ENCODE results near the gene TM9SF3.
"Not testable (repeated sequence)": the region's sequence is repeated elsewhere in the genome, so short reads cannot be mapped to it uniquely, and the experiment has no call there.

The TM9SF3 gene

DNA sequence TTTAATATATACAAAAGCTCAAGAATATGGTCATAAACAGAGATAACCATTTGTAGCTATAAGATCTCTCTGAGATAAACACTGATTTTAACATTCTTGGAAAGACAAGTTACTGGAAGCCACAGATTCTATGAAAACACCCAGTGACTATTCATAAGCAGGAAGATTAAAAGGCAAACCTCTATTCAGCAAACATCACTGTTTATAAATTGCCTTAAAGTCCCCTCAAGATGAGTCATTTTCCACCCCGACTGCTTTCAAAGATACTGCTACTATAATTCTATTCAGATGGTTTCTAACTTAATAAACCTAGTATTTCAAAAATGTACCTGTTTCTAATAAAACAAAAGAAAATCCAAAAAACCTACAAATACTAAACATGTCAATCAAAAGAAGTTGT lies 21.0 kb downstream of the TM9SF3 start:
- peak; percentile 23 for DNase-seq

DNA sequence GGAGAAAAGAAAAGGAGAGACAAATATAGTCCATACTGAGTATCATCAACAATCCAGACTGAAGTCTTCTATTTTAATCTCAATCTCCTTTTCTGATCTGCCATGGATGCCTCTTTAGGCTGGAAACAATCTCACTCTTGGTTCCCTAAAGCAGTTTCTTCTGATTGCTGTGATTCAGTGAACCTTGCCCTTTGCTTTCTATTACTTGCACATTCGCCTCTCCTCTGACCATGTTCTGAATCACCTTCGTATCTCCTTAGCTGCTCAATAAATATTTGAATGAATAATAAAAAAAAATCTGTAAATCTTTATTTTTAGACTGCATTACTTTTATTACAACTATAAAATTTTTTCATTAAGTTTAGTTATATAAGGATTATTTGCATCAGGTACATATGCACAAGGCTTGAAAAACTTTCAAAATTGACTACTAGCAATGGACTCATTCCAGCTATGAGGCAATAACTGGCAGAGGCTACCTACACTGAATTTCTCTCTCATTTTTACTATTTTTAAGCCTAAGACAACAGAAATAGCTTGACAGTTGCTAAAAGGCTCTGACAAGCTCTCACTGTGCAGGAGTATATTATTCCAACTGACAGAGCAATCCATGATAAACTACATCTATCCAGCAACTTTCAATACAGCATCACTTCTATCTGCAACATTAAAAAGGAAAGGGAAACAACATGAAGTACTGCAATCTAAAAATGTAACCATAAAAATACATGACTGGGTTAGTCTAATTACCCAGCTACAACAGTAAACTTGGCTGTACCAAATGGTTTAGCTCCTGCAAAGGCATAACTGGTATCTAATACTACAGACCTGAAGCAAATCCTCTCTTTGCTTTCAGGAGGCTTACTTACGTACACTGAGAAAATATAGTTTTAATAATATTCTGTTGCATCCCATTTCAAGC lies 25.6 kb downstream of the TM9SF3 start:
- DNase-seq: no peak

DNA sequence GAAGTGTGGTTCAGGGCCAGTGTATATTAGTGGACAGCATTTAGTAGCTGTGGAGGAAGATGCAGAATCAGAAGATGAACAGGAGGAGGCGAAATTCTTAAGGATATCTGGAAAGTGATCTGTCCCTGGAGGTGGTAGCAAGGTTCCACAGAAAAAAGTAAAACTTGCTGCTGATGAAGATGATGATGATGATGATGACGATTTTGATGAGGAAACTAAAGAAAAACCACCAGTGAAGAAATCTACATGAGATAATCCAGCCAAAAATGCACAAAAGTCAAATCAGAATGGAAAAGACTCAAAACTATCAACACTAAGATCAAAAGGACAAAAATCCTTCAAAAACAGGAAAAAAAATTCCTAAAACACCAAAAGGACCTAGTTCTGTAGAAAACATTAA lies 26.3 kb downstream of the TM9SF3 start:
- no peak for DNase-seq

DNA sequence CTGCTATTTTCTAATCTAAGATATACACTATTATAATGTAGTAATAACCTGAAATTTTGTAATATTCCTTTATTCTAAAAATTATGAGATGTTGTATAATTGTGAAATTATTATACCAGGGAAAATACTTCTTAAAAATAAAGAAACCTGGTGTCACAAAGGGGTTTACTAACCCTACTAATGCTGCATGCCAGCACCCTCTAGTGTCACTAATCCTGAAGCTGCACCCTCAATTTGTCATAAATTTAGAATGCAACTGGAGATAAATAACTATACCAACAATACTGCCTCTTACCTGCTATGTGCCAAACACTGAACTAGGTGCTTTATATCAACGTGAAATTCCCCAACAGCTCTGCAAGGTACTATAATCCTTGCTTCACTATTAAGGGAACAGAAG lies 30.8 kb downstream of the TM9SF3 start:
- no peak for DNase-seq

DNA sequence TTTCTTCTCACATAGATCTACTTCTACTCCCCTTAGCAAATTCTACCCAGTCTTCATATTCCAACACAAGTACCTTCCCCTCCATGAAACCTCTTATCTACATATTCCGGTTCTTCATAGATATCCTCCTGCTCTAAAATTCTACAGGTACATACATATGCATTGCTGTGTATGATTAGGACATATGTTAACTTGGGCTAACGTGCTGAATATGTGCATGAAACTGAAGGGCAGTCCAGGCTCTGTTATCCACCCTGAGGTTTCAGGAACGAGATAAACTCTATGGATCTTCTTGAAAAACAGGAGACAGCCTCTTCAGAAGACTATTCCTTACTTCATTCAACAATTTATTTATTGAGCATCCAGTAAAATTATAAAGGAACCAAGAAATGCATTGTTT lies 31.5 kb downstream of the TM9SF3 start:
- no peak for DNase-seq

DNA sequence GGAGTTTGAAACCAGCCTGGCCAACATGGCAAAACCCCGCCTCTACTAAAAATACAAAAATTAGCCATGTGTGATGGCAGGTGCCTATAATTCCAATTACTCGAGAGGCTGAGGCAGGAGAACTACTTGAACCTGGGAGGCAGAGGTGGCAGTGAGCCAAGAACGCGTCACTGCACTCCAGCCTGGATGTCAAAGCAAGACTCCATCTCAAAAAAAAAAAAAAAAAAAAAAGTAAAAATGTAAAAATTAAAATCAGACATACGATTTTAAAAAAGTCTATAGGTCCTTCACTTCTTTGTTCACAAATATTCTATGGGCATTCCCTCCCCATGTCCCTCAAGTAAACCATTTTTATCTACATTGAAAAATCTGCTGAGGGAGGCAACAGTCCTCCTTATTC lies 38.2 kb downstream of the TM9SF3 start:
- DNase-seq: no peak

DNA sequence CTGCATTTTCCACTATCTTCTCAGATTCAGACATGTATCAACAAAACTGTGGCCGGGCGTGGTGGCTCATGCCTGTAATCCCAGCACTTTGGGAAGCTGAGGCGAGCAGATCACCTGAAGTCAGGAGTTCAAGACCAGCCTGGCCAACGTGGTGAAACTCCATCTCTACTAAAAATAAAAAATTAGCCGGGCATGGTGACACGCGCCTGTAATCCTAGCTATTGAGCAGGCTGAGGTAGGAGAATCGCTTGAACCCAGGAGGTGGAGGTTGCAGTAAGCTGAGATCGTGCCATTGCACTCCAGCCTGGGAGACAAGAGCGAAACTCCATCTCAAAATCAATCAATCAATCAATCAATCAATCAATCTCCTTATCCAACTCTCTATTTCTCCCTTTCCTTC lies 41.3 kb downstream of the TM9SF3 start:
- not testable (repeated sequence) for DNase-seq

DNA sequence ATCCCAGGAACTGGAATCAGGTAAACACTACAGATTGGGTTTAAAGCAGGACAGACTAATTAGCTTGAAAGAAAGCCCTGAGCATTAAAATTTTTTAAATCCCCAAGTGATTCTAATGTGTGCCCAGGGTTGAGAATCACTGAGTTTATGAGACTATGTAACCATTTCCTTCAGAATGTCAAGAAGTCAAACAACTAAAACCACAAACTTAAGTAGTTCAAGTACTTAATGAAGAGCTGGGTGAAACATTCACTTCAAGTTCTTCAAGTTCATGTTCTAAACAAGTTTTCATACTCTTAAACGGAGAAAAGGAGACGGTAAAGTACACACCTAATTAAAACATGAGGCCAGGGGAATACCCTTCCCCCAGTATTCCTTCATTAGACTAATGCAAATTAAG lies 44.9 kb downstream of the TM9SF3 start:
- no peak for DNase-seq

DNA sequence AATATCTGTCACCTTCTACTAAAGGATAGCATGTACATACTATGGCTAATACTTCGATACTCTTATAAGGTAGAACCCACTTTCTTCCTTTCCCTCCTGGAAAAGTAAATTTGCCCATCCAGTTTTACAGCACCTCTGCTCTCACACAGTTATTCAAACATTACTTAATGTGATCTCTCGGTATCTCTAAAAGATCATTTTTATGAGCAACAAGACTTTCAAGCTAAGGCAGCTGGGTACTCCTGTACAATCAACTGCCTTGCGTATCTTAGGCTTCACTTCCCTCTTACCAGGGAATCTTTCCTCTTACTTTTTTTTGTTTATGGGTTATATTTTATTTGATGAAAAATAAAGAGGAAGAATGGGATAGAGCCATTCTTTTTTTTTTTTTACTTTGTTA lies 46.6 kb downstream of the TM9SF3 start:
- DNase-seq: no peak

DNA sequence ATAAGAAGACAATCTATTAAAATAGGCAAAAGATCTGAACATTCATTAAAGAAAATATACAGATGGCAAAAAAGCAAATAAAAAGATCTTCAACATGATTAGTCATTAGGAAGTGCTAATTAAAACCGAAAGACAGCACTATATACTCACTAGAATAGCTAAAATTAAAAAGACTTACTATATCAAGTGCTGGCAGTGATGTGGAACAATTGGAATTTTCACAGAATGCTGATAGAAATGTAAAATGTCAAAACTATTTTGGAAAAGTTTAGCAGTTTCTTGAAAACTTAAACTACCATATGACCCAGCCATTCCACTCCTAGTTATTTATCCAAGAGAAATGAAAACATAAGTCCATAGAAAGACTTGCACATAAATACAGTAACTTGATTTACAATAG lies 48.1 kb downstream of the TM9SF3 start:
- DNase-seq: no peak

DNA sequence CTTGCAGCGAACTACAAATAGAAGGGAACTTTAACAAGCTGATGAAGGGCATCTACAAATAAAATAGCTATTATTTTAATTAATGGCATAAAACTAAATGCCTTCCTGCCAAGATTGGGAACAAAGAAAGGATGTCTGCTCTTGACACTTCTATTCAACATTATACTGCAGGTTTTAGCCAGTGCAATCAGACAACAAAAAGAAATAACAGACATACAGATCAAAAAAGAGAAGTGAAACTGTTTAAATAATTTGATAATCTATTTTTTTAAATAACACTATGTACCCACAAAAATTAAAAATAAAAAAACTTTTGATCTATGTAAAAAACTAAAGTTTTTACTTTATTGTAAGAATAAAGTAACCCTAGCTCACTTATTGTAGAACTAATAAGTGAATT lies 50.7 kb downstream of the TM9SF3 start:
- DNase-seq: no peak

DNA sequence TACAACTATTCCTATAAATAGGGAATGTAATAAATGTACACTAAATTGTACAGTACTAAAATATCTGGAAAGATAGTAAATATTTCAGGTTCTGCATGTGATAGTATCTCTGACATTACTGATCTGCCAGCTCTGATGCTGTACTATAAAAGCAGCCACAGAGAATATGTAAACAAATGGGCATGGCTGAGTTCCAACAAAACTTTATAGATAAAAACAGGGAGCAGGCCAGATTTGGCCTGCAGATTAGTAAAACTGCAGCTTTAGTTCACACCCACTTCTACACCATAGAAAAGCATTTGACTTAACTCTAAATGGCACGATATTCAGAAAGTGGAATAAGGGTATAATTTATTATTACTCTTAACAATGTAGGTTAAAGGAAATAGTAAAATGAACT lies 54.3 kb downstream of the TM9SF3 start:
- no peak for DNase-seq

DNA sequence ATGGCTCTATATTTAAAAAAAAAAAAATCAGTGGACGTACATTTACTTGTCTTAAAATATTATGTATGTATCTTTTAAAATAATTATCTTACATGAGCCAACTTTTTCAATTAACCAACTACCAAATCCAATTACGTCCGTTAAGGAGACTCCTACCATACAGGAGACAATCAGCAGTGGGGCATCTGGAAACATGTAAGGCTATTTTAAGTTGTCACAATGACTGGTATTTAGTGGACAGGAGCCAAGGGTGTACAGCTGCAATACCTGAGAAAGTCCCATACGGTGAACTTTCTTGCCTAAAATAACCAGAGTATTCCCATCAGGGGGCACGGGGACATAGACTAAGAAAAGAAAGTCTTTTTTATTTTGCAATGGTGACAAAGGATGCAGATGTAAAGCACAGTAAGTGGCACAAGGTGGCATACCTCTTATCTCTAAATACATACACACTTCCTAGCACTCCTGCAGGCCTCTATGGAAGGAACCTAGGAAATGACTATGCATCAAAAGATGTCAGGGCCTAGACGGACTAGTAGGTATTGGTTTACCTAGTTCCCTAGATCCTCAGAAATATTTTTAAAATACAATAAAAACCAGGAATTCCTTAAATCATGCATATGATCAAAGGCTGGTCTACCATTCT lies 57.1 kb downstream of the TM9SF3 start:
- no peak for DNase-seq

DNA sequence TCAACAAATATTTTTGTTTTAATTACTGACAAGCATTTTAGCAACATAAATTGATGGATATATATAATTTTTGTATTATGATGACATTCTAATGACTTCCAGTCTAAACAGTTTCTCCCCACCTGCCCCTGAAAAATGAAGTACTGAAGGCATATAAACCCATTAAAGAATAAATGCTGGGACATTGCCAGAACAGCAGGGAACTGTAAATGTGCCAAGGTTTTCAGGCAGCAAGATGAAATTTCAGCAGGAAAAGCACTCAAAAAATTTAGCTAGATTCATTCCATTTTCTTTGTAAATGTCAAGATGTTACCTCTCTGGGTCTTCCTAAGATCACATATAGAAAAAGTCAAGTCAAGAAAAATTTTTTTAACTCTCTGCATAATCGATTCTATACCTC lies 62.1 kb downstream of the TM9SF3 start:
- no peak for DNase-seq

DNA sequence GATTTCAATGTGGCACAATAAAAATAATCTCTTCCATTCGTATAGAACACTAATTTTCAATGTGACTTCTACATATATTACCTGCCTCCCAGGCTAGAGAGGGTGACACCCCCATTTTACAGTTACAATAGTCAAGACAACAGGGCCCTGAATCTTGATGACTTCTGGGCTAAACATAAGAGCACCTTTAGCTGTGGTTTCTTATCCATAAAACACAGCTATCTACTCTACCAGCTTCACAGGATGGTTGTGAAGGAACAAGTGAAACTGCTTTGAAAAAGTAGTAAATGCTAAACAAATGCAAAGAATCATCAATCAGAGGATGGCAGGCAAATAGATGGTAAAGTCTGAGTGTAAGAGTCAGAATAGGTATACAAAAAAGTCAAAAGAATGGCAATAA lies 69.5 kb downstream of the TM9SF3 start:
- no peak for DNase-seq

DNA sequence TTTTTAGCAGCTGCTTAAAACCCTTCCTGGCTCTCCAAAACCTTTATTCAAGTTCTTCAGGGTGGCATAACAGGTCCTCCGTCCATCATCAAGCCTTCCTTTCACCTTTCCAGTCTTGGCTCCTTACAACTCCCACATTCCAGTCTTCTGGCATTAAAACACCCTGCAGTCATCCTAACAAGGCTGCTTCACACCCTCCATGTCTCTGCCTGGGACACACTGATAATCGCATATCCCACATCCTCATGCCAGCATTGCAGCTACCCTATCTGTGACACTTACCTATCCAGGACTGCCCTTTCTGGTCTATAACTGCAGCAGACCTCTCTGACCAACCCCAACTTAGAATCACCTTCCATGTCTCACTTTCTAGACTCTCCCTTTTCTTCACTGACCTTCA lies 70.5 kb downstream of the TM9SF3 start:
- DNase-seq: no peak

DNA sequence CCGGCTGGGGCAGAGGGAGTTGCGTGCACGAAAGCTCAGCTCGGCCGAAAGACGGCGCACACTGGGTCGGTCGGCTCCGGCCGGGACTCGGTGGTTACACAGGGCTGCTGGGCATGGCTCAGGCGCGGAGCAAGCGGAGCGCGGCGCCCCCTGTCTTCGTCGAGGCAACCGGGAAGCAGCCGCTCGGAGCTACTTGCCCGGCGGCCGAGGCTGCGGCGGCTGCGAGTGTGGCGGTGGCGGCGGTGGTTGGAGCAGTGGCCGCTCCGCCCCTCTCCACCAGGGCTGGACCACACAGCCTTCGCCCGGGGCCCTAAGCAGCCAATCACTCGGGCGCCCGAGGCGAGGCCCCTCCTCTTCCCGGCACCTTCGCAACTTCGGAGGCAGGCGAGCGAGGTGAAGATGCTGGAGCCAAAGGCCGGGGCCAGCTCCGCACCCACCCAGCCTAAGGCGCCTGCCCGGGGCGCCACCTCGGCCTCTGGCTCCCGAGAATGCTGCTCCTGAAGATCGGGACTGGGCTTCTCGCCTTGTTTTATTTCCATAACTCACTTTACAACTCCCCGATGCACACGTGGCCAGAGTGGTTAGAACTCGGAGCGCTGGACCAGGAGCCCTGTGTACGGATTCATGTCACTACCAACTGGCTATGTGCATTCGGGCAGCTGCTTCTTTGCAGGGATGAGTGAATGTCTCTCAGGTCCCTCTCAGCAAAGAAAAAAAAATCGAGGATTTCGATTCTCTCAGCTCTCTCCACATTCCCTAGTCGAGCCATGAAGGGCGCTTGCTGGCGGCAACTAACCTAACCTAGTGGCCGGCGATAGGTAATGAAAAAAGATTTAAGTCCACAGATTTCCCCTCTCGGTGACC lies 72.9 kb downstream of the TM9SF3 start, which contains the start of gene TLL2:
Gene TLL2 (minus strand): TSS at position 229 of the 864 bp plus-strand sequence. CDS start 241 bp downstream, outside the sequence.
- peak; percentile 80 for DNase-seq

DNA sequence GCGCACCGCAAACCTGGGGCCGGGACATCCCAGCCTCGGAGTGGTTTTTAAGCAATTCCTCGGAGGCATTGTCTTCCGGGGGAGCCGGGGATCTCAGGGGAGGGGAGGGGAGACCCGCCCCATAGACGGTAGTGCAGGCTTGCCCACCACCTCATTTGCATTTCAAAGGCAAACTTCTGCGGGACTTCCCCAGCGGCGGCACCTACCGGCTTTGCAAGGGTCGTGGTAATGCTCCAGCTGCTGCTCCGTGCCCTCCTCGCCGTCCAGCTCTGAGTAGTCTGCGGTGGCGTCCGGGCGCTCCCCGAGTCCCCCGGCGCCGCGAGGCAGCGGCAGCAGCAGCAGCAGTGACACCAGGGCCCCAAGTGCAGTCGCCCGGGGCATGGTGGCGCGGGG lies 73.5 kb downstream of the TM9SF3 start:
- no peak for DNase-seq

DNA sequence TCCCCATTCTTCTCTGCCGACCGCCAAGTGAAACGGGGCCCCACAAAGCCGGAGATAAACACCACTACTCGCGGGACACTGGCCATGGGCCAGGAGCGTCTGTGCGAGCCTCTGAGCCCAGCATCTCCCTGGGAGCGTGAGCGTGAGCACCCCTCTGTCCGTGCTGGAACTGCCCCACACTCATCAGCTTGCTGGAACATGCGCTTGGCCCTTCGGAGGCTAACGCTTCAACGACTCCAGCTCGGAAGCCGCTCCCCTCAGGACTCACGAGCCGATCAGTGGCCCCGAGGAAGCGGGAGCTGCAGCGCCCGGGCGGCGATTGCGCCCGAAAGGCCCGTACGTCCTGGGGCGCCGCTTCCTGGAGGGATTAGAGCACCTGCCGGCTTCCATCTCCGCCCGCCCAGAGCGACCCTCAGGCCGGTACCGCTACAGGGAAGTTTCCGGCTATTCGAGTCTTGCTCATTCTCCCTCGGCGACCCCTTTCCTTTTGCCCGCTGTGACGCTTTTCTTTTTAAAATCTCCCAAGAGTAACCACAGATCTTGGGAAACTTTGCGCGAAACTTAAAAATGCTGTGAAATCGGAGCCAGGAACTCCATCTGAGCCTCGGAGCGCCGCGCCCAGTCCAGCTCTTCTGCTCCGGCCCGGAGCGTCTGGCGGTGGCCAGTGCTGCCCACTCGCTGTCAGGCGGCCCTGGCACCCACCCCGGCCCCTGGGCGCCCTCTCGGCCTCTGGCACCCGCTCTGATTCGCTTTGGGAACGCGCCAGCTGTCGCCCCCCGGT lies 74.1 kb downstream of the TM9SF3 start:
- DNase-seq: peak; percentile 12

DNA sequence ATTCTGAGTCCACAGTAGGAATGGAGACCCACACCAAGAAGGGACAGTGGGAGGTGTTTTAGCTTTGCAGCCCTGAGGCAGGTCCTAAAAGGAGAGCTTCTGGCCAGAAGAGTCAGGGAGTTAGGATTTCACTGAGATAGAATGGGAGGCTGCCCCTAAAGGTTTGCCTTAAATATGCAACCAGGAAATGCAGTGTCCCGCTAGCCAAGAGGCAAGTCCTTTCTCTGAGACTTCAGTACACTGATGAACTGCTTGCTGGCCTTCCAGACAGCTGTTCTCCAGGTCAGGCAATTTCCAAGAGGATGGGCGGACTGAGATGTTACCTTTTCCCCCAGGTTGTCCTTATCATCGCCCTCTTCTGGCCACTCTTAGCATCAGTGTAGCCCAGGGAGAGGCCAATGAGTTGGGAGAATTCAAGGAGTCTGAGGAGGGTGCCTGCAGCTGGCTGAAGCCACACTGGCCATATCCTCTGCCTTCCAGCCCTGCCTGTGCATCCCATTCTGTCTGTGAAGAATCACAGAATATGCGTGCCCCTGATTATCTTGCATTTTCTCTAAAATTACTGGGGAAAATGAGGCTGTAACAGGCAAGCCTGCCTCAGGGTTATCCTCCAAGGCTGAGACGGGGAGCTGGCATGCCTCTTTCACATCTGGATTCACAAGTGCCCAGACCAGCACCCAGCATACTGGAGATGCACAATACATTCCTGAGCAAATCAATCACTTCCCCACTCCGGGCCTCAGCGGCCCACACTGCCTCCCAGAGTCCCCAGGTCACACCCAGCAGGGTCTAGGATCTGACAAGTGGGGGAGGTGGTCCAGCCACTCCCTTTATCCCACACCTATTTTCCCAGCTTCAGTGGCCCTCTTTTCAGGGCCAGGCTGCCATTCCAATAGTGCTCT lies 75.5 kb downstream of the TM9SF3 start:
- peak; percentile 58 for DNase-seq

DNA sequence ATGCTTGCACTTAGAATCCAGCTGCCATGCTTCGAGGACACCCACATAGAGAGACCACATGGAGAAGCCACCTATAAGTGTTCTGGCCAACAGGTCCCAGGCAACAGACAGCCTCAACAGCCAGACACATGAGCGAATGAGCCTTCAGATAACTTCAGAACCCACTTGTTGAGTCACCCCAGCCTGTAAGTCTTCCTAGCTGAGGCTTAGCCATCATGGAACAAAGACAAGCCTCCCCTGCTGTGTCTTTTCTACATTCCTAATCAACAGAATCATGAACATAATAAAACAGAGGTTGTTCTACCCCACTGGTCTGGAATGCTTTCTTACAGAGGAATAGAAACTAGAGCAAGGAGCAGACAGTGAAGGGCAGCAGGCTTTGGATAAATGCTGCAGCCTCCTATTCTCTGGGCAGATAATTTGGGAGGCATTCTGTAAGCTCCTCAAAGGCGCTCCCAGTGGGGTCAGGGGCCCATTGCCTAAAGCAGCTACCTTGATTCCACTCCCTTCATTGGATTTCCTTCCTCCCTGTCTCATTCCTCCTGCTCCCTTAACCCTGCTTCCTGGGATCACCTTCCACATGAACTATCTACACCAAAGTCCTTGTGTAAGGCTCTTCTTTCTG lies 77.7 kb downstream of the TM9SF3 start:
- peak; percentile 99 for DNase-seq

All from kidney glomerular epithelial cell (primary cell).